HL-60 (cell line): ENCODE data around the gene MAGED1.

Source experiments
- DNase-seq, 2 experiments: peaks; one replicate each; pipeline ENCODE4 v3.0.0-alpha.2; 2010 to 2020; ENCODE audit warnings: low read depth in 1 of 2, low spot score in 1 of 2
- H3K27ac ChIP-seq: fragments of 250-450 bp; sonication (Bioruptor Pico); replicated peaks from 2 replicates; pipeline ENCODE4 v1.5.1; 2020; ENCODE audit warnings: mild to moderate bottlenecking, moderate library complexity
- H3K27me3 ChIP-seq: fragments of 250-450 bp; sonication (Bioruptor Pico); 2 replicates; pipeline ENCODE4 v1.5.1; 2021; ENCODE audit warnings: mild to moderate bottlenecking, moderate library complexity; ENCODE audit not compliant: insufficient read depth, poor library complexity, severe bottlenecking
- H3K4me3 ChIP-seq: replicated peaks from 2 replicates; pipeline ENCODE4 v1.5.1; 2011; ENCODE audit warnings: mild to moderate bottlenecking, control low read depth, low read length; ENCODE audit not compliant: insufficient read depth
- GABPA ChIP-seq: IDR thresholded peaks from 2 replicates; pipeline ENCODE4 v1.6.1; 2012; ENCODE audit warnings: low read depth
- POLR2AphosphoS5 ChIP-seq: IDR thresholded peaks from 2 replicates; pipeline ENCODE4 v1.6.1; 2012; ENCODE audit warnings: low read depth
- SPI1 ChIP-seq: IDR thresholded peaks from 2 replicates; pipeline ENCODE4 v1.6.1; 2012; ENCODE audit warnings: low read depth, mild to moderate bottlenecking, borderline replicate concordance
- TF ChIP-seq, protein P1 (sequence below): IDR thresholded peaks from one replicate; pipeline ENCODE4 v1.5.1; 2011; ENCODE audit warnings: low read length, control low read depth, inconsistent platforms; ENCODE audit not compliant: insufficient read depth
- TF ChIP-seq, protein P2 (sequence below): IDR thresholded peaks from 2 replicates; pipeline ENCODE4 v1.6.1; 2012; ENCODE audit warnings: low read depth; ENCODE audit not compliant: insufficient replicate concordance

Gene MAGED1

DNA sequence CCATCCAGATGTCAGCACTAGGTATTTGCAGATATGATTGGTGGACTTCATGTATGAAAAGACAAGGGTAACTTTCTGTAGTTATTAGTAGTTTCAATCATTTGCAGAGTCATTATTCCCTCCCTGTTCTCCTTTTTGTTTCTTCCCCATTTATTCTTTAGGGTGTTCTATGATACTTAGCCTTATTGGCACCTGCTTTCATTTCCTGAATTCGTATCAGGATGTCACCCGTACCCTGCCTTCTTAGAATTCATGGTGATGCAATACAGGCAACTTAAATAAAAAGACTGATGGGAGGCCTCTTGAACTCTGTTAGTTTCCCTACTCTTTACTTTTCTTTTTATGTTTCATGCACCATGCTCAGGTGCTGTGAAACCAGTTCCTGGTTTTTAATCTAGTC lies 24.2 kb downstream of the MAGED1 start:
- peak in 1 of 2 experiments; percentile 7 for DNase-seq
- Histone ChIP-seq H3K27ac (no peak overlapping the region), H3K4me3 (no peak overlapping the region), H3K27me3 (no peaks in the 10 kb centered on the region)
- TF ChIP-seq GABPA (no peak), POLR2AphosphoS5 (no peak)
- TF ChIP-seq, protein P1, sequence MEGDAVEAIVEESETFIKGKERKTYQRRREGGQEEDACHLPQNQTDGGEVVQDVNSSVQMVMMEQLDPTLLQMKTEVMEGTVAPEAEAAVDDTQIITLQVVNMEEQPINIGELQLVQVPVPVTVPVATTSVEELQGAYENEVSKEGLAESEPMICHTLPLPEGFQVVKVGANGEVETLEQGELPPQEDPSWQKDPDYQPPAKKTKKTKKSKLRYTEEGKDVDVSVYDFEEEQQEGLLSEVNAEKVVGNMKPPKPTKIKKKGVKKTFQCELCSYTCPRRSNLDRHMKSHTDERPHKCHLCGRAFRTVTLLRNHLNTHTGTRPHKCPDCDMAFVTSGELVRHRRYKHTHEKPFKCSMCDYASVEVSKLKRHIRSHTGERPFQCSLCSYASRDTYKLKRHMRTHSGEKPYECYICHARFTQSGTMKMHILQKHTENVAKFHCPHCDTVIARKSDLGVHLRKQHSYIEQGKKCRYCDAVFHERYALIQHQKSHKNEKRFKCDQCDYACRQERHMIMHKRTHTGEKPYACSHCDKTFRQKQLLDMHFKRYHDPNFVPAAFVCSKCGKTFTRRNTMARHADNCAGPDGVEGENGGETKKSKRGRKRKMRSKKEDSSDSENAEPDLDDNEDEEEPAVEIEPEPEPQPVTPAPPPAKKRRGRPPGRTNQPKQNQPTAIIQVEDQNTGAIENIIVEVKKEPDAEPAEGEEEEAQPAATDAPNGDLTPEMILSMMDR, result no peak
- TF ChIP-seq, protein P2, sequence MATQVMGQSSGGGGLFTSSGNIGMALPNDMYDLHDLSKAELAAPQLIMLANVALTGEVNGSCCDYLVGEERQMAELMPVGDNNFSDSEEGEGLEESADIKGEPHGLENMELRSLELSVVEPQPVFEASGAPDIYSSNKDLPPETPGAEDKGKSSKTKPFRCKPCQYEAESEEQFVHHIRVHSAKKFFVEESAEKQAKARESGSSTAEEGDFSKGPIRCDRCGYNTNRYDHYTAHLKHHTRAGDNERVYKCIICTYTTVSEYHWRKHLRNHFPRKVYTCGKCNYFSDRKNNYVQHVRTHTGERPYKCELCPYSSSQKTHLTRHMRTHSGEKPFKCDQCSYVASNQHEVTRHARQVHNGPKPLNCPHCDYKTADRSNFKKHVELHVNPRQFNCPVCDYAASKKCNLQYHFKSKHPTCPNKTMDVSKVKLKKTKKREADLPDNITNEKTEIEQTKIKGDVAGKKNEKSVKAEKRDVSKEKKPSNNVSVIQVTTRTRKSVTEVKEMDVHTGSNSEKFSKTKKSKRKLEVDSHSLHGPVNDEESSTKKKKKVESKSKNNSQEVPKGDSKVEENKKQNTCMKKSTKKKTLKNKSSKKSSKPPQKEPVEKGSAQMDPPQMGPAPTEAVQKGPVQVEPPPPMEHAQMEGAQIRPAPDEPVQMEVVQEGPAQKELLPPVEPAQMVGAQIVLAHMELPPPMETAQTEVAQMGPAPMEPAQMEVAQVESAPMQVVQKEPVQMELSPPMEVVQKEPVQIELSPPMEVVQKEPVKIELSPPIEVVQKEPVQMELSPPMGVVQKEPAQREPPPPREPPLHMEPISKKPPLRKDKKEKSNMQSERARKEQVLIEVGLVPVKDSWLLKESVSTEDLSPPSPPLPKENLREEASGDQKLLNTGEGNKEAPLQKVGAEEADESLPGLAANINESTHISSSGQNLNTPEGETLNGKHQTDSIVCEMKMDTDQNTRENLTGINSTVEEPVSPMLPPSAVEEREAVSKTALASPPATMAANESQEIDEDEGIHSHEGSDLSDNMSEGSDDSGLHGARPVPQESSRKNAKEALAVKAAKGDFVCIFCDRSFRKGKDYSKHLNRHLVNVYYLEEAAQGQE, result no peak

DNA sequence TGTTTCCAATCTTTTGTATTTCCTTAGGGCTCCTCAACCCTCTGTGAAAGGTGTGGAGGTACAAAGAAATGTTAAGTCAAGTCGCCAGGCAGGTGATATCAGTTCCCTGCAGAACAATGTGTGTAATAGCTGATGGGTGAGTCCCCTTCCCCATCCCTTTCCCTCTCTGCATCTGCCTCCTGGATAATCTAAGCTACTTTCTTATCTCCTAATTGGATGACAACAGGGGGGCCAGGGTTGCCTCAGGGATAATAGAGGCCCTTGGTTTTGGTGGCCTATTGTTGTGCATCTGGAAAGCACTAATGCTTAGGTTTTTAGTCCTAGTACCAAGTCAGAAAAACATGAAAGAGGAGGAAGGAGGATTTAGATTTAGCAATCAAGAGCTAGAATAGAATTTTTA lies 29.1 kb downstream of the MAGED1 start:
- H3K4me3 ChIP-seq, result no peak overlapping the region
- DNase-seq, result no peak
- no peak overlapping the region for H3K27ac ChIP-seq
- no peaks in the 10 kb centered on the region for H3K27me3 ChIP-seq
- TF ChIP-seq GABPA, result no peak
- TF ChIP-seq, protein P1, result no peak
- TF ChIP-seq SPI1, result no peak
- TF ChIP-seq, protein P2, result no peak
- no peak for TF ChIP-seq POLR2AphosphoS5

DNA sequence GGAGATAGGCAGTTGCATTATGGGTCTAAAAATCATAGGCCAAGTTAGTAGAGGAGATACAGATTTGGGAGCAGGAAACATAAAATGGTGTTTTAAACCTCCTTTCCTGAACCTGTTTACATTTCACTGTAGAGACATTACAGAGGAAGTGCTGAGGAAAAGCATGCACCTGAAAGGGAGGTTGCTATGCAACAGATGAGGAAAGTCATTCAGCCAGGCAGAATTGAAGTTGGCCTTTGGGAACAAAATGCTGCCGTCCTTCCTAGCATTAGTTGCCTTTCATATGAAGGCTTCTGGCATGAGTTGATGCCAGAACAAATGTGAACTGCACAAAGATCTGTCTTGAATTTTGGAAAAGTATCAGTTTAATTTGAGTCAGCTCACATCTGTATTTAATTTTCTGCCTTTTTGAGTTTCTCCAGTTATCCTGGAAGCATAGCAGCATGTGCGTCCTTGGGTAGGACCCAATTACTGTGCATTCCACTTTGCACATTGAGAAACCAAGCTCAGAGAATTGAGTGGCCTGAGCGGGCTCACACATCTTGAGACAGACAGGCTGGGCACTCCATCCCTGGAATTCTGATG lies 38.2 kb downstream of the MAGED1 start:
- DNase-seq, result no peak
- TF ChIP-seq GABPA, result no peak
- TF ChIP-seq, protein P2, result no peak
- TF ChIP-seq, protein P1, result no peak
- TF ChIP-seq POLR2AphosphoS5, result no peak
- no peak for TF ChIP-seq SPI1
- Histone ChIP-seq H3K27me3 (no peaks in the 10 kb centered on the region), H3K27ac (no peak overlapping the region), H3K4me3 (no peak overlapping the region)
